Keratinocyte (primary cell): ENCODE results near the gene SYT1. TPM values are rescaled to one million over a fixed set of nuclear protein-coding genes. Genes with fewer than 3 reads are reported as not detected.

Experiments used
- DNase-seq: peaks from one replicate; pipeline ENCODE4 v3.0.0-alpha.2; 2011; ENCODE audit warnings: low read depth, missing footprints, low spot score
- FAIRE-seq: peaks from 2 replicates; lab custom pipeline; 2011; peaks lifted over from hg19 to GRCh38; lab: Jason Lieb, UNC
- H2AFZ ChIP-seq: 2 replicates; pipeline ENCODE4 v1.6.0; 2012; ENCODE audit warnings: low read length, control low read depth, inconsistent platforms; ENCODE audit not compliant: control insufficient read depth
- H3K27ac ChIP-seq: 2 replicates; pipeline ENCODE4 v1.5.1; 2011; ENCODE audit warnings: low read length; ENCODE audit not compliant: control insufficient read depth, insufficient read depth
- H3K27me3 ChIP-seq: 3 replicates; pipeline ENCODE4 v1.6.0; 2011; ENCODE audit warnings: low read length; ENCODE audit not compliant: control insufficient read depth, insufficient read depth; ENCODE audit errors: extremely low read depth
- H3K36me3 ChIP-seq, 2 experiments: 2 replicates in 1 of 2; 3 replicates in 1 of 2; pipeline ENCODE4 v1.5.1; 2011; ENCODE audit warnings: low read length in 2 of 2, mild to moderate bottlenecking in 1 of 2; ENCODE audit not compliant: control insufficient read depth in 2 of 2, insufficient read depth in 2 of 2; ENCODE audit errors: extremely low read depth in 1 of 2
- H3K4me1 ChIP-seq: 3 replicates; pipeline ENCODE4 v1.5.1; 2011; ENCODE audit warnings: low read length; ENCODE audit not compliant: control insufficient read depth, insufficient read depth; ENCODE audit errors: extremely low read depth
- H3K4me2 ChIP-seq: 3 replicates; pipeline ENCODE4 v1.6.0; 2011; ENCODE audit warnings: low read depth, low read length; ENCODE audit not compliant: control insufficient read depth, insufficient read depth; ENCODE audit errors: extremely low read depth
- H3K4me3 ChIP-seq, 3 experiments: fragments of 200-600 bp in 1 of 3; sonication (generic) in 1 of 3; 2 replicates in 2 of 3; 3 replicates in 1 of 3; pipeline ENCODE4 v1.5.1; 2011 to 2016; ENCODE audit warnings: low read length in 3 of 3, mild to moderate bottlenecking in 3 of 3, control low read depth in 2 of 3, inconsistent platforms in 1 of 3, low read depth in 1 of 3, mixed read lengths in 1 of 3, mixed run types in 1 of 3, moderate library complexity in 1 of 3; ENCODE audit not compliant: control insufficient read depth in 2 of 3, insufficient read depth in 2 of 3; ENCODE audit errors: extremely low read depth in 1 of 3
- H3K79me2 ChIP-seq: 2 replicates; pipeline ENCODE4 v1.6.0; 2012; ENCODE audit warnings: low read length; ENCODE audit not compliant: control insufficient read depth, insufficient read depth
- H3K9ac ChIP-seq: 3 replicates; pipeline ENCODE4 v1.6.0; 2011; ENCODE audit warnings: low read length; ENCODE audit not compliant: control insufficient read depth, insufficient read depth; ENCODE audit errors: extremely low read depth
- H3K9me1 ChIP-seq: 3 replicates; pipeline ENCODE4 v1.6.0; 2011; ENCODE audit warnings: low read length; ENCODE audit not compliant: control insufficient read depth, insufficient read depth; ENCODE audit errors: extremely low read depth
- H3K9me3 ChIP-seq: 2 replicates; pipeline ENCODE4 v1.5.1; 2012; ENCODE audit warnings: low read depth, low read length; ENCODE audit not compliant: control insufficient read depth
- H4K20me1 ChIP-seq: 3 replicates; pipeline ENCODE4 v1.6.0; 2011; ENCODE audit warnings: low read length; ENCODE audit not compliant: control insufficient read depth, insufficient read depth; ENCODE audit errors: extremely low read depth
- EZH2 ChIP-seq: IDR thresholded peaks from one replicate; pipeline ENCODE4 v1.6.1; 2012; ENCODE audit warnings: inconsistent platforms, mild to moderate bottlenecking, low read length, moderate library complexity
- dilution Hi-C: fragments of 300-500 bp; cut with MboI; formaldehyde crosslinking; loops from one replicate; pipeline ENCODE4 v1.7.0; 2020; ENCODE audit warnings: low sequenced_read_pairs; ENCODE audit not compliant: extremely low pct_ligation_motif_present
- polyA plus RNA-seq, 5 experiments: library from polyadenylated mRNA; depleted of rRNA in 3 of 5; stranded (reverse) in 3 of 5; stranded (forward) in 1 of 5; unstranded in 1 of 5; fragments of >200 nt; gene quantifications; 1 replicate in 1 of 5; 2 replicates in 3 of 5; 3 replicates in 1 of 5; pipeline versions ENCODE4 v1.2.1 to v1.2.3, GENCODE V29; 2011 to 2012; ENCODE audit warnings: missing spikeins in 2 of 5, low read depth in 1 of 5, low replicate concordance in 1 of 5
- TF ChIP-seq, protein P1 (sequence below), 3 experiments: IDR thresholded peaks in 1 of 3; conservative IDR thresholded peaks in 1 of 3; optimal IDR thresholded peaks in 1 of 3; 2 replicates in 2 of 3; 3 replicates in 1 of 3; pipeline versions ENCODE3 to v1.5.1; 2011; ENCODE audit warnings: low read length in 3 of 3, mild to moderate bottlenecking in 3 of 3, moderate library complexity in 2 of 3, control low read depth in 1 of 3, inconsistent platforms in 1 of 3; ENCODE audit not compliant: insufficient read depth in 2 of 3; ENCODE audit errors: extremely low read depth in 1 of 3

SYT1 gene
- polyA plus RNA-seq, 1 donor (not counting 4 experiments of a cell fraction or from before 2014, with no cell fraction given): 6.1 TPM

DNA sequence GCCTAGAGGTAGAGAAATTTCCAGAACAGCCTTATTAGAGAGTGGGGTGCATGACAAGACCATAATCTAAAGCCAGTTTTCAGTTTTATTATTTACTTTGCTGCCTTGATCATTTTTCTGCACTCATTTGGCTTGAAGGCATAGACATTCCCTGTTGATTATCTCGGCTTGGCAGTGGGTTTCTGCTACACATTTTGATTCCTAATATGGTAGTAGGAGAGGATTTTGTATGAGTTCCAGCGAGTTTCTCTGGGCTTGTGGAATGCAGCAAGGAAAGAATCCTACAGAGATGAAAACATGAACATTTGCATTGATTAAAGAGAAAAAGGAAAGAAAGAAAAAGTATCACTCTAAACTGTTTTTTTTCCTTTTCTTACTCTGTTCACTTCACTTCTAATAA, 545.0 kb downstream of the SYT1 start:
- DNase-seq (no peak), FAIRE-seq (no peak)
- no peak for TF ChIP-seq EZH2
- TF ChIP-seq, protein P1, sequence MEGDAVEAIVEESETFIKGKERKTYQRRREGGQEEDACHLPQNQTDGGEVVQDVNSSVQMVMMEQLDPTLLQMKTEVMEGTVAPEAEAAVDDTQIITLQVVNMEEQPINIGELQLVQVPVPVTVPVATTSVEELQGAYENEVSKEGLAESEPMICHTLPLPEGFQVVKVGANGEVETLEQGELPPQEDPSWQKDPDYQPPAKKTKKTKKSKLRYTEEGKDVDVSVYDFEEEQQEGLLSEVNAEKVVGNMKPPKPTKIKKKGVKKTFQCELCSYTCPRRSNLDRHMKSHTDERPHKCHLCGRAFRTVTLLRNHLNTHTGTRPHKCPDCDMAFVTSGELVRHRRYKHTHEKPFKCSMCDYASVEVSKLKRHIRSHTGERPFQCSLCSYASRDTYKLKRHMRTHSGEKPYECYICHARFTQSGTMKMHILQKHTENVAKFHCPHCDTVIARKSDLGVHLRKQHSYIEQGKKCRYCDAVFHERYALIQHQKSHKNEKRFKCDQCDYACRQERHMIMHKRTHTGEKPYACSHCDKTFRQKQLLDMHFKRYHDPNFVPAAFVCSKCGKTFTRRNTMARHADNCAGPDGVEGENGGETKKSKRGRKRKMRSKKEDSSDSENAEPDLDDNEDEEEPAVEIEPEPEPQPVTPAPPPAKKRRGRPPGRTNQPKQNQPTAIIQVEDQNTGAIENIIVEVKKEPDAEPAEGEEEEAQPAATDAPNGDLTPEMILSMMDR (optimal IDR thresholded peaks at IDR 0.05 in 1 of 3, IDR thresholded peaks at IDR 0.05 in 1 of 3, conservative IDR thresholded peaks at IDR 0.05 in 1 of 3; ENCODE audit: extremely low read depth in 1 of 3, insufficient read depth in 2 of 3, low read length in 3 of 3): no peak
- Histone ChIP-seq H3K4me3 (no peak overlapping the region), H3K4me1 (peaks cover 40% of the 10 kb centered on the region), H3K4me2 (peak overlapping the region; percentile 63), H3K27ac (no peak overlapping the region), H3K36me3 (no peaks in the 10 kb centered on the region), H3K27me3 (no peaks in the 10 kb centered on the region), H4K20me1 (no peaks in the 10 kb centered on the region), H3K79me2 (no peaks in the 10 kb centered on the region), H3K9me1 (no peaks in the 10 kb centered on the region), H3K9me3 (no peaks in the 10 kb centered on the region), H2AFZ (peak overlapping the region; percentile 64), H3K9ac (no peak overlapping the region)
- dilution Hi-C loops: no loop called here

DNA sequence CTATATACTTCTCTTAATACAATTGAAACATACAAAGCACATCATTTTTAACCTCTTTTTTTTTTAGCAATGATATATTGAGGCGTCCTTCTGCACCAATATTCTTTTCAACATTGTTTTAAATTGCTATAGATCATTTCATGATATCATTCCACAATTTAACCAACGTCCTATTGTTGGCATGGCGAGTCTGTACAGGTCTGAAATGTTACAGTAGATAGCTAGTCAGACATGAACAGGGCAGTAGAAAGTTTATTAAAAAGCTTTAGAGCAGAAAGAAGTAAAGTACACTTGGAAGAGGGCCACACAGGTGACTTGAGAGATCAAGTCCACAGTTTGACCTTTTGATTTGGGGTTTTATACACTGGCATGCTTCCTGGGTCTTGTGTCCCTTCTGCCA, 547.2 kb downstream of the SYT1 start:
- no peaks in the 10 kb centered on the region for H3K36me3 ChIP-seq
- peak overlapping the region; percentile 3 for H3K4me2 ChIP-seq
- H3K27me3 ChIP-seq: no peaks in the 10 kb centered on the region
- H3K9ac ChIP-seq: no peak overlapping the region
- no peak for DNase-seq
- H3K4me1 ChIP-seq: peaks cover 52% of the 10 kb centered on the region
- no peaks in the 10 kb centered on the region for H3K79me2 ChIP-seq
- H4K20me1 ChIP-seq: no peaks in the 10 kb centered on the region
- H2AFZ ChIP-seq: no peak overlapping the region
- no peaks in the 10 kb centered on the region for H3K9me1 ChIP-seq
- H3K9me3 ChIP-seq: no peaks in the 10 kb centered on the region
- no peak overlapping the region for H3K4me3 ChIP-seq
- H3K27ac ChIP-seq: no peak overlapping the region
- peak; percentile 82 for FAIRE-seq
- dilution Hi-C loops: no loop called here
- no peak for TF ChIP-seq EZH2
- TF ChIP-seq, protein P1 (optimal IDR thresholded peaks at IDR 0.05 in 1 of 3, IDR thresholded peaks at IDR 0.05 in 1 of 3, conservative IDR thresholded peaks at IDR 0.05 in 1 of 3; ENCODE audit: extremely low read depth in 1 of 3, insufficient read depth in 2 of 3, low read length in 3 of 3): no peak
